Caki2 (cell line): ENCODE measurements around the gene SHISA5. TPM values are rescaled to one million over a fixed set of nuclear protein-coding genes. Genes with fewer than 3 reads are reported as not detected.
A peak's percentile ranks its signal among the peaks of the same experiment; 100 is the strongest.

Source experiments
- DNase-seq: peaks from one replicate; pipeline ENCODE4 v3.0.0-alpha.2; 2015; ENCODE audit warnings: low read depth
- in situ Hi-C: cut with HindIII; loops from 2 replicates; pipeline ENCODE4 v1.10.0; 2016; ENCODE audit warnings: low sequenced_read_pairs, low pct_unique_long_range_greater_than_20kb, mixed read lengths
- total RNA-seq: library from RNA; depleted of rRNA; stranded (reverse); fragments of >200 nt; shearing (Covaris generic); gene quantifications from 2 replicates; pipeline ENCODE4 v1.2.3, GENCODE V29; 2014; ENCODE audit warnings: low replicate concordance

The SHISA5 gene
- total RNA-seq, 1 experiment from 2014 or later = 132 TPM

DNA sequence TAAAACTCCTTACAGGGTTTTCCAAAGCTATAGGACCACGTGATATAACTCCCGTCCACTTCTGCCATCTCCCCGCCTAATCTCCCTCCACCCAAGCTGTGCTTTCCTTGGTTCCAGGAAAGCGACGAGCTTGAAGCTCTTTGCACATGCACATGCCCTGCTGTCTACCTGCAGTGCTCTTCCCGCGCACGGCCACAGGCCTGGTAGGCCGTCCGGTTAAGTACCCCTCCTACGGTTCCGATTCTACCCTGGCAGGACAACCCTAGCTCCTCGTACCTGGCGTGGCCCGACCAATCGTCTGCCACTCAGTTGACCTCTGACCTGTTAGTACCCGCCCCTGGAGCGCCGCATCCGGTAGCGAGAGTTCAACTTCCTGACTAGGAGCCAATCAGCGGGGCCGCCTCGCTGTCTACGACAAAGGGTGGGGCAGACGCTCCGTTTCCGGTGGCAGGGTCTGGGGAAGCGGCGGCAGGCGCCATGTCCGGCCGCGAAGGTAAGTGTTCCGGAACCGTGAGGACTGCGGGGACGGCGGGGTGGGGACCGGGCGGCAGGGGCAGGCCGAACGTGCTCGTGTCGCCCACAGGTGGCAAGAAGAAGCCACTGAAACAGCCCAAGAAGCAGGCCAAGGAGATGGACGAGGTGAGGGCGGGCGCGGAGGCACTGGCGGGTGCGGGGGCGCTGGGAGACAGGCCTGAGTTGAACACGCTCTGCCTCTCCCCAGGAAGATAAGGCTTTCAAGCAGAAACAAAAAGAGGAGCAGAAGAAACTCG, 64.0 kb downstream of the SHISA5 start, which contains the start of the genes CCDC51 and TMA7:
Gene CCDC51, minus strand, starts transcription at position 300 of the 770 bp plus-strand sequence. CDS start 4,991 bp downstream, outside the sequence.
Gene TMA7, plus strand, starts transcription at position 438 of the 770 bp plus-strand sequence. Its CDS starts 40 bp downstream, at position 478.
- DNase-seq = peak; percentile 89
- in situ Hi-C loops = no loop called here

DNA sequence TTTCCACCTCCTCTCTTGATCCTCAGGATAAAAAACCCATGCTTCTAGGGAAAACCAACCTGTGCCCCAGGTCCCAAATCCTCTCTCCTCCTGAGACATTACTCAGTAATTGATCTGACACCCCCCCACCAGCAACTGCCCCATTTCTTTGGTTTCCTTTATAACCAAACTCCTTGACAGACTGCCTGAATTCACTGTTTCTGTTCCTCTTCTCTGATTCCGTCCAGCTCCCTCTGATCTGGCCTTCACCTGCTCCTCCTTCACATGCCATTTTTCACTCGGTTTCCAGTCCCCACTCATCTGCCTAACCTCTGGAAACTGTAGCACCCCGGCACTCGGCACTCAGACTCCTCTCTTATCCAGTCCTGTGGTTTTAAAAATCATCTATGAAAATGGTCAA, 66.2 kb downstream of the SHISA5 start:
- no peak for DNase-seq
- in situ Hi-C loops = no loop called here

DNA sequence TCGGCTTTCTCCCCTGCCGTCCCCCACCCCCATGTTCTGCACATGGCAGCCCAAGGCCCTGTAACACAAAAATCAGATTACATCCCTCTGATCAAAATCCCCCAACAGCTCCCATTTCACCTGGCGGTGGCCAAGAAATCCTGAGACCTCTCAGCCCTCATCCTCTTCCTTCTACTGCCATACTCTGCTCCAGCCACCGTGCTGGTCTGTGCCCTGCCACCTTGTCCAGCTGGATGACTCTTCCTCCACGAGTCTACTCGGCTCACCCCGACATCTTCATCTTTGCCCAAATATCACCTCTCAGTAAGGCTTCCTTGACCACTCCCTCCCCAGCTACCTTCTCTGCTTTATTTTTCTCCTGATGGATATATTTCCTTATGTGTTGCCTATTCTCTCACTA, 67.1 kb downstream of the SHISA5 start:
- in situ Hi-C loops = no loop called here

DNA sequence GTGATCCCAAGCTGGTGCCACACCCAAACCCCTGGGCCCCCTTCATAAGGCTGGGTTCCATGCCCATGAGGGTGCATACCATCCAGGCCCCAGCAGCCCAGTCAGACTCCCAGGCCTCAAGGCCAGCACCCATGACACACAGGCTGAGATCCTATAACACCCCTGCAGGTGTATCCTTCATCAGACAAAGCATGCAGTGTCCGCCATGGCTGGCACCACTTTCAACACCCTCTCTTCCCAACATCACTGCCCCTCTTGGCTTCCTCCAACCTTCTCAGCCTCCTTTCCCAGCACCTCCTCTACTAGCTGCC, 67.5 kb downstream of the SHISA5 start:
- in situ Hi-C loops = no loop called here

More for the DNA sequence above, 67.1 kb downstream of the SHISA5 start:
- no peak for DNase-seq

DNA sequence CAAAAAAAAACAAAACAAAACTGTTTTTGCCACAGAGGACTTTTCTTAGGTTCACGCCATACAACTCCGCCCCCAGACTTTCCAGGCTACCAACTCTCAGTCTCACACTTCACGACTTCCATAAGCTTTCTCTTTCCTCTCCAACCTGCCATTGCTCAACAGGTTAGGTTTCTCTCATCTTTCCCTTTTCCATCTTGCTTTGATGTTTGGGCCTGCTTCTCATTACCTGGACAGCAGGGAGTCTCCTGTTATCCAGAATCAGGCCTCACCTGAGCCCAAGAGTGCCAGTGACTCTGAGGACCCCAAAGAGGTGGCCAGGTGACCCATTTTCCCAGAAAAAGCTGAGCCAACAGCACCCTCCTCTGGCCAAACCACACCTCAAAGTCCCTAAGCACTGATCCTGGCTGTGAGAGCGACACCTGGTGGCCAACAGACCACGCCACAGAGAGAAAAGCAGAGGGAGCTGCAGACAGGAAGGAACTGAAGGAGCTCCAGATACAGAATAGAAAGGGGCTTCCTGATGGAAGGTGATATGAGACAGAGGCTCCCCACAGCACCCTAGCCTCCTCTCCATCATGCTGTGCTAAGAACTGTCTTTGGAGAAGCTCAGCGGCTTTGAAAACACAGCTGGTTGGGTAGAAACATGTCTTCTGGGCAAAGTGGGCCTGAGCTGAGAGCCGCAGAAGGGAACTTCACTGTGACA, 68.0 kb downstream of the SHISA5 start:
- peak; percentile 72 for DNase-seq
- in situ Hi-C loops = no loop called here

More for the DNA sequence above, 67.5 kb downstream of the SHISA5 start:
- DNase-seq = no peak

DNA sequence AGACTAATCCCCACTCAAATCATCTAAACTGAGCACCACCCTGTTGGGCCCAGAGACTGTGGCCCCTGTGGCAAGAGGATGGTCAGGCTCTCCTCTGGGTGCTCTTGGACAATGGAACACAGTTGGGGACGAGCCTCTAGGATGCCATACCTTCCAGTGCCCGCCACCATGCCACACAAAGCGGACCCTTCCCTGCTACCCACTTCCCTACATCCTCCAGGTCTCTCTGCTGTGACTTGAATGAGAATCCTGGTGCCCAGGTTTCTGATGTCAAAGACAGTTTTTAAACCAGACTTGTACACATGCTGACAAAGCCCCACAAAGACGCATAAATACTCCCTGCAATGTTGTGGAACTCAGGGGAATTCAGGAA, 68.8 kb downstream of the SHISA5 start:
- in situ Hi-C loops = no loop called here

DNA sequence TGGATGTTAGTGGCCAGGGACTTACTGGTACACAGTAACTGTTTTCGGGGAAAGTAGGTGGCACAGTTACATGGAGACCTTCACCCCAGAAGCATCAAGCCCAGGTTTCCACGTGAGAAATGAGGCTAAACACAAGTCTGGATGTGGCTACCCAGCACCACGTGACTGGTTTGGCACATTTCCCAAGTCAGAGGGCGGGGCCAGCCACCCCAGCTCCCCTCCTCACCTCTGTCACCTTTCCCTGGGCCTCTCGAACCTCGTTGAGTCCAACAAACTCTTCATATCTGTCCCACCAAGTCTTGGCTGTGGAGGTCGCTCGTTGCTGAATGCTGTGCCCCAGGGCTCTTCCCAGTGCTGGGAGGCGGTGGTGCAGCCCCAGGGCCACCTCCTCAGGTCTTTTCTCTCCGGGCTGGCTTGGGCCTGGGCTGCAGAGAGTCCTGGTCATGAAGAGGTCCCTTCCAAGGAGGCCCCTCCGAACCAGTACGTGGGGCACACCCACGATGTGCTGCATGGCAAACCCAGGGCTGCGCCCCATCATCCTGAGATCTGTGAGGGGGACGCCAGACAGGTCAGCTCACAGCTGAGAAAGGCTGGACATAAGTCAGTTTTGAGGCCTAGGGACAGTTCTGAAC, 69.3 kb downstream of the SHISA5 start:
- in situ Hi-C loops = no loop called here

More for the DNA sequence above, 68.8 kb downstream of the SHISA5 start:
- DNase-seq = no peak

DNA sequence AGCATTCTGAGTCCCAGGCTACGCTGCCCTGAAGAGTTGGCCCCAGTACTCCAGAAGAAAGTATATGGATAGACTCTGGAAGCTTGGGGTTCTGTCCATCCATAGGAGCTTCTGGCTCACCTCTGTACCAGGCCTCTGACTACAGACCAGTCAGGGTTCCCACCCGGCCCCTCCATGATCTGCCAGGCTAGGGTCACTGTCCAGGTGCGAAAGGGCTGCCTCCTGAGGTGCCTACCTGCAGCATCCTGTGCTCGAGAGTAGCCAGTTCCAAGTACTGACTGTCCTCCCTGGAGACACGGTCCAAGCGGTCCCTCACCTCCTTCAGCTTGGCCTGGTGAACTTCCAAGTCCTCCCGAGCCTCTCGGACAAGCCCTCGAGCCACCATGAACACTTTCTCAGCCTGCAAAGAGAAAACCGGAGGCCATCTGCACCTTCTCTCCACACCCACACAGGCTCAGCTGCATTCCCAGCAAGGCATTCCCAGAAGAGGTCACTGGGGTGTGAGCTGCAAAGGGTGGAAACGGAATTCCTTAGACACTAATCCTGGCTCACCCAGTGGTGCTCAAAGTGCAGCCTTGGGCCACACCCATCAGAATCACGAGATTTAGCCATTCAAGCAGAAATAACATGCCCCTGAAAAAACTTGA, 70.4 kb downstream of the SHISA5 start:
- DNase-seq = peak; percentile 72
- in situ Hi-C loops = no loop called here

More for the DNA sequence above, 69.3 kb downstream of the SHISA5 start:
- DNase-seq = no peak

DNA sequence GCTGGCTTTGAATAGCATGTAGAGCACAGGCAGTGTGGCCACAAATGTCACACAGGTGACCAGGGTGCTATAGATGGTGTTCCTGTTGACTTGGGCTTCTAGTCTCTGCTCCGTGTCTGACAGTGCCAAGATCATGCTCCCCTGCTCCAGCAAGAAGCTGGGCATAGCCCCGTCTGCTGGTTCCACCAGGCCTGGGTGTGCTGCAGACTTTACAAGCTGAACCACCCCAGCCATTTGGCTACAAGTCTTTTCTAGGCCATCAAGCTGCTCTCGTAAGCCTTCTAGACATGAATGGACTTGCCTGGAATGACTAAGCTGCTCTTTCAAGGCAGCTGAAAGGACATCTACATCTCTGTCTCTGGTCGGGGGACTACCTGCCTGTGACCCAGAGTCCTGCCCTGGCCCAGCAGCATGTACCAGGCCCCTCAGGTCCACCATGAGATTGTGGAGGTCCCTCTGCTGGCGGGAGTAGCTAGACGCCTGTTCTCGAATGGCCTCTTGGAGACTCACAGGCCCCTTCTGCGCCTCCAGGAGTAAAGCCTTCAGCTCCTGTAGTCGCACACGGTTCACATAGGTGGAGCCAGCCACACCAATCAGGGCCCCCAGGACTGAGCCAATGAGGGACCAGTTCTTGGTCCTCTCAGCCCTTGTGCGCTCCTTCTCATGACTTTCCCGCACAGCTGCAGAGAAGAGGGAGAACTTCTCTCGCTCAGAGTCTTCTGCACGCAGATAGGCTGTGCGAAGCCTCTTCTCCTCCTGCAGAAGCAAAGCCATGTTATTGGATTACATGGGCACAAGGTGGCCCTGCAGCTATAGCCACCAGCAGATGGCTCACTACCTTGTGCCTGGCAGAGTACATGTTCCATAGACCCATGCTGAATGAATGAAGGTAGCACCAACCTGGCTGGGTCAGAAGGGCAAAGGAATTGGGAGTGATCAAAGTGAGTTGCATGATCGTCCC, 71.3 kb downstream of the SHISA5 start:
- DNase-seq = peak; percentile 30
- in situ Hi-C loops = no loop called here

DNA sequence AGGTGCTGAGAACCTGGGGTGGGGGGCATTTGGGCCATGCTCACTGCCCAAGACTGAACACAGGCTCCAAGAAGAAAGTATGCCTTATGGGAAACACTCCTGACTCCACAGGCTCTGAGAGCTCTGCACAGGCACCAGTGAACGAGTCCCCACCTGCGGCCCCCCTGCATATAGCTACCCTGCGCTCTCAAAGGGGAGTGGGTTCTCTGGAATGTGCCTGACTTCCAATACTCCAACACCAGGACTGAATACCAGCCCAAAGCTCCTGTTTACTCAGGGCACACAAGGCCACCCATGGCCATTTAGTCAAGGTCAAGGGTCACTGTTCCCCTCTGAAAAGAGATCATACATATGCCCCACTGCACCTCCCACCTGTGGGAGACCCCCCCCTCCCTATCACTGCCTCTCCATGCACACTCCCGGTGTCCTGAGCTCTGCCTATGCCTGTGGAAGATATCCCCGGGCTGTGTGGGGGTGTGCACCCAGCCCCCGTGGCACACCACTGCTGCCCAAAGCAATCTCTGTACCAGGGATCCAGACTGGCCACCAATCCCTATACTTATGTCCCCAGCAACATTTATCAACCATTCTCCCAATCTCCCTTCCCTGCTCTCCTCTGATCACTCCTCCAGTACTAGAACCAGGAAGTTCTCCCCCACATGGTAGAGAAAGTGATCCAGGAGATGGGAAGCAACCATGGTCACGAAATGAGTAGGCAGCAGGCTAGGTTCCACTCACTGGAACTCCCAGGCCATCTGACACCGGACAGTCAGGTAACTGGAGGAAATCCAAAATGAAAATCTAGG, 72.5 kb downstream of the SHISA5 start:
- no peak for DNase-seq
- in situ Hi-C loops = no loop called here

DNA sequence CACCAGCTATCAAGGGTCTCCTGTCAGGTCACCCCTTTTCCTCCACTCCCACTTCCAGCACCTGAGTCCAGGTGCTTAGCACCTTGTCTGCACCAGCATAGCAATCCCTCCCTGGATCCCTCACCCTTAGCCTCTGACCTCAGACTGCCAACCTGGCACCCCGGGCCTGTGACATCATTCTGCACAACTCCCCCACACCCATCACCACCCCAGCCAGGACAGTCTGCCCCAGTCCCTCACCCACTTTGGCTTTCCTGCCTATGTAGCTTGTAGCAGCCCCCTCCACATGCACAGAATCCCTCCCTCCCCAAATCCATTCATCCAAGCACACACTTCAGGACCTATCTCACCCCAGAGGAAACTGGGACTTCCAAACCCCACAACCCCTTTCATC, 73.3 kb downstream of the SHISA5 start:
- in situ Hi-C loops = no loop called here
- DNase-seq = no peak

DNA sequence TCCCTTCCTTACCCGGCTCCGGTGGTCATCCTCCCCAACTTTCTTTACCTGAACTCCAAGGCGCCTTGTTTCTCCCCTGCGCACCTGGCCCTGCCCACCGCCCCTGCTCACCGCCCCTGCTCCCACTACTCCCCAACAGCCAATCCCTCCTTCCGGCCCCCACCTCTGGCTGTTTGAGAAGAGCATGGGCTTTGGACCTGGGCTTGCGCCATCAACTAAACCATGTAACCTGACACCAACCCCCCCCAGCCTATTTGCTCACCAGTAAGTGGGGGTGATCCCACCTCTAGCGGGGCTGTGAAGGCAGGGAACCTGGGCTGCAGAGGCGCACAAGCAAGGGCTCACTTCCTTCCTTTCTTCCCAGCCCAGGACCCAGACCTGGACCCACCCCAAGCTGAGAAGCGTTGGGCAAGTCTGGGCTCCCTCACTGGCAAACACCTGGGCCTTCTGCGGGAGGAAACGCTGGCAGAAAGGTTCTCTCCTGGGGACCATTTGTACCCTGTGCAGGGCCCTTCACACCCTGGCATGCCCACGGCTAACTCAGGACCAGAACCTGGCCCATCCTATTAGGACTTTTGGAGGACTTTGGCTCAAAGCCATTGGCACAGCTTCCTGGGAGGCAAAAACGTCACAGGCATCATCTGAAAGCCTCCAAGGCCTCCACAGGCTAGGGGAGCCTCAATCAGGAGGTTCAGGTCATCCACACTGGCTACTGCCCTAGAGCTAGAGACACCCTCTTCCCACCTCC, 73.8 kb downstream of the SHISA5 start, which contains the start of gene PLXNB1:
Gene PLXNB1, minus strand, starts transcription at position 127 of the 748 bp plus-strand sequence. CDS start 5,475 bp downstream, outside the sequence.
- DNase-seq = no peak
- in situ Hi-C loops = no loop called here

DNA sequence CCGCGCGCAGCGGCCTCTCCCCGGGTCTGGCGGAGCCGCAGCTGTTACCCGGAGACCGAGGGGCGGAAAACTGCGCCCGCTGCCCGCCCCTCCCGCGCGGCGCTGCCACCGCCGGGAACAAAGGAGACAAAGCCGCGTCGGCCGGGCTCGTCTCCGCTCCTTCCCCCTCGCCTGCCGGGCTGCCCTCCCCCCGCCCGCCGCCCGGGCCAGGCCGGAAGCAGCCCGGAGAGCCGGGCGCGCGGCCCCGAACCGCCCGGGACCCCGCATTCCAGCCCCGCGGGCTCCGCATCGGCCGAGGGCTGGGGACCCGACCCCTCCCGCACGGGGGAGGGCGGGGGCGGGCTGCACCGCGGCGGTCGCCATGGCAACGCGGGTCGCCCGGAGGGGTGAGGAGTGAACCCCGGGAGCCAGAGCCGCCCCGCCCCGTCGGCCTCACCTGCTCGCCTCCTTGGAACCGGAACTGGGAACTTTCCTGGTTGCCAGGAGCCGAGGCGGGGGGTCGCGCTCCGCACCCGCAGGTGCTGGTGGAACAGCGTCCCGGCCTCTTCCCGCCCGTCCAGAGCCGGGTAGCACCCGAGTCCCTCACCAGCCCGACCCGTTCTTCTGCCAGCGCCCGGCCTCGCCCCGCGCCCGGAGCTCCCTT, 74.5 kb downstream of the SHISA5 start:
- DNase-seq = peak; percentile 48
- in situ Hi-C loops = no loop called here

DNA sequence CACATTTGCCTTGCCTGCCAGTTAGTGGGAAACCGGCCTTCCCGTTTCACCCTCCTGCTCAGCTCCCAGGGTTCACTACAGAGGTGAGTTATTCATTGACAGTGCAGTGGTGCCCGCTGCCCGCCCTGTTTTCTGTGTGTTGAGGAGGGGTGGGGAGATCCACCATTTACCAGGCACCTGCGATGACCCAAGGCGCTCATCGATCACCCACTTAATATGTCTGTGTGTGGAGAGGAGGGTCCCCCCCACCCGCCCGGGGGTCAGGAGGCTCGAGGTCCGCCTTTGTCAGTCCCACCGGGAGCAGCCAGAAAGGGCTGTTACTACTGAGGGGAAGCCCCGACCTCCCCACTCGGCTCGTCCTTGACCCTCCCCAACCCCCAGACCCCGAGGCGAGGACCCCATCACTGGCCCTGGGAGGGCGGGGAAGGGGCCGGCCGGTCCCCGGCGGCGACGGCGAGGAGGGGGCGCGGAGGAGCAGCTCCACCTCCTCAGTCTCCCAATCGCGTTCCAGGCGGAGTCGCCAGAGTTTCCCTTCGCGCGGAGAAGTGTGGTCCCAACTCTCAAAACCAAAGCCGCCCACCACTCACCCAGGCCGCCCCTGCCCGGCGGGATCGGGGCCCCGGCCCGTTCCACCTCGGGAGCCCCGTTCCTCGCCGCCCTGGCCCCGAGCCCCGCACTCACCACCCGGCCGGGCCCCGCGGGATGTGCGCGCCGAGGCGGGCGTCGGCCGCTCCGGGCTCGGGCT, 75.2 kb downstream of the SHISA5 start:
- in situ Hi-C loops = no loop called here
- peak; percentile 76 for DNase-seq

DNA sequence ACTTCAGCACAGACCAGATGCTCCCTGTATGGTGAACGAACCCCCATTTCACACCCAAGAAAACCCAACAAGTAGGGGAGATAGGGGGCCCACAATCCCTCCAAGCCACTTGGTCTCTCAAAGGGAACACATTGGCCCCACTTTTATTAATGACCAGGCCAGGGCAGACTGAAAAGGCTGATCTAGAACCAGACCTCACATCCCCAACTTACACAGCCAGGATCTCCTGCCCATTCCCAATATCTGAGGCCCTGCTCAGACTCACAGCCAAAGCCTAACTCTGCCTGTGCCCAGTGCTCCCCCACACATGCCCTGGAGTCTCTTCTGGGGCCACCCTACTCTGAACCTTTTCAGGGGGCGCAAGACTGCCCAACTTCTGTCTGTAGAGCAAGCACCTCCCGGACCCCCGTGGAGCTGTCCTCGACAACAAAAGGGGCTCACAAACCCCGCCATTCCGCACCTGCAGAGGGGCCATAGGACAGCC, 75.8 kb downstream of the SHISA5 start:
- DNase-seq = no peak
- in situ Hi-C loops = no loop called here
